Measurements from ENCODE around the gene CLCA4. TPM values are rescaled to one million over a fixed set of nuclear protein-coding genes. Genes with fewer than 3 reads are reported as not detected.

CLCA4 gene
- total and polyA plus RNA-seq, 9 of the 15 experiments (the other 6 are each of a cell fraction or from before 2014, with no cell fraction given): not detected

GRCh38 chr1:86542631-86543030 lies 4.2 kb upstream of the CLCA4 start (continued):
- TF ChIP-seq CEBPZ (IDR thresholded peaks at IDR 0.05; ENCODE audit: borderline replicate concordance, low read depth, low read length) (no peak), ZNF830 (CRISPR knock-in tag; IDR thresholded peaks at IDR 0.05) (no peak), ZBTB2 (IDR thresholded peaks at IDR 0.05) (no peak), ZSCAN32 (CRISPR knock-in tag; IDR thresholded peaks at IDR 0.05) (no peak), MYBL2 (IDR thresholded peaks at IDR 0.05; ENCODE audit: low read depth) (no peak), MYBL2 (CRISPR knock-in tag; IDR thresholded peaks at IDR 0.05; ENCODE audit: borderline replicate concordance) (no peak), NEUROD1 (IDR thresholded peaks at IDR 0.05; ENCODE audit: borderline replicate concordance, low read depth, low read length, partially characterized antibody) (no peak), FOXM1 (IDR thresholded peaks at IDR 0.05; ENCODE audit: low read depth) (no peak), FOXM1 (CRISPR knock-in tag; IDR thresholded peaks at IDR 0.05; ENCODE audit: low read depth) (no peak), JUND (IDR thresholded peaks at IDR 0.05; ENCODE audit: borderline replicate concordance, low read depth, low read length) (no peak), JUND (tag; IDR thresholded peaks at IDR 0.05; ENCODE audit: borderline replicate concordance, low read depth, low read length) (no peak), COPS2 (conservative IDR thresholded peaks at IDR 0.05) (no peak), TRIM28 (IDR thresholded peaks at IDR 0.05) (no peak), SNRNP70 (optimal IDR thresholded peaks at IDR 0.05; ENCODE audit: low read depth, low read length) (no peak)

Measured in K562 (cell line).